Daoy (cell line): ENCODE results near the gene CCZ1. TPM values are rescaled to one million over a fixed set of nuclear protein-coding genes. Genes with fewer than 3 reads are reported as not detected.
"Not testable (repeated sequence)": the region's sequence is repeated elsewhere in the genome, so short reads cannot be mapped to it uniquely, and the experiment has no call there.

ENCODE experiments used
- DNase-seq: peaks from one replicate; pipeline ENCODE4 v3.0.0-alpha.2; 2015; ENCODE audit warnings: low read depth
- total RNA-seq: library from RNA; depleted of rRNA; stranded (reverse); fragments of >200 nt; shearing (Covaris generic); gene quantifications from 2 replicates; pipeline ENCODE4 v1.2.3, GENCODE V29; 2014; rRNA removed

The CCZ1 gene
- total RNA-seq = 95.6 and 101 TPM in 2 replicates

- peak; percentile 30 for DNase-seq
Observed at GRCh38 chr7:5898480-5899224, at the start of gene CCZ1. Gene CCZ1, plus strand, starts transcription at chr7:5898733. Its CDS starts 67 bp downstream, at chr7:5898800.

- DNase-seq = no peak
Observed at GRCh38 chr7:5850944-5851343, 47.6 kb upstream of the CCZ1 start.

- DNase-seq = no peak
Observed at GRCh38 chr7:5854738-5855137, 43.8 kb upstream of the CCZ1 start.

GRCh38 chr7:5857041-5857575, 41.4 kb upstream of the CCZ1 start:
- DNase-seq = not testable (repeated sequence)

- not testable (repeated sequence) for DNase-seq
Observed at GRCh38 chr7:5858494-5858893, 40.0 kb upstream of the CCZ1 start.

GRCh38 chr7:5861281-5861680, 37.3 kb upstream of the CCZ1 start:
- DNase-seq = not testable (repeated sequence)

GRCh38 chr7:5862753-5863366, 35.7 kb upstream of the CCZ1 start:
- not testable (repeated sequence) for DNase-seq

- not testable (repeated sequence) for DNase-seq
Observed at GRCh38 chr7:5865279-5865931, 33.1 kb upstream of the CCZ1 start.

GRCh38 chr7:5867060-5867459, 31.5 kb upstream of the CCZ1 start:
- DNase-seq = no peak

- not testable (repeated sequence) for DNase-seq
Observed at GRCh38 chr7:5868928-5869341, 29.6 kb upstream of the CCZ1 start.

GRCh38 chr7:5869691-5870090, 28.8 kb upstream of the CCZ1 start:
- no peak for DNase-seq

GRCh38 chr7:5870311-5870710, 28.2 kb upstream of the CCZ1 start:
- no peak for DNase-seq

GRCh38 chr7:5872326-5872725, 26.2 kb upstream of the CCZ1 start:
- DNase-seq = no peak

GRCh38 chr7:5879591-5879990, 18.9 kb upstream of the CCZ1 start:
- not testable (repeated sequence) for DNase-seq

GRCh38 chr7:5880106-5880505, 18.4 kb upstream of the CCZ1 start:
- not testable (repeated sequence) for DNase-seq

GRCh38 chr7:5884431-5884830, 14.1 kb upstream of the CCZ1 start:
- not testable (repeated sequence) for DNase-seq

GRCh38 chr7:5888021-5888420, 10.5 kb upstream of the CCZ1 start:
- DNase-seq = not testable (repeated sequence)

- not testable (repeated sequence) for DNase-seq
Observed at GRCh38 chr7:5890244-5890643, 8.3 kb upstream of the CCZ1 start.

GRCh38 chr7:5892498-5892897, 6.0 kb upstream of the CCZ1 start:
- no peak for DNase-seq

- DNase-seq = not testable (repeated sequence)
Observed at GRCh38 chr7:5897369-5897919, 1.1 kb upstream of the CCZ1 start.

GRCh38 chr7:5903002-5903401, 4.5 kb downstream of the CCZ1 start:
- DNase-seq = not testable (repeated sequence)

- not testable (repeated sequence) for DNase-seq
Observed at GRCh38 chr7:5904726-5905125, 6.2 kb downstream of the CCZ1 start.
